Measurements from ENCODE around the gene YEATS4.

Gene YEATS4

DNA sequence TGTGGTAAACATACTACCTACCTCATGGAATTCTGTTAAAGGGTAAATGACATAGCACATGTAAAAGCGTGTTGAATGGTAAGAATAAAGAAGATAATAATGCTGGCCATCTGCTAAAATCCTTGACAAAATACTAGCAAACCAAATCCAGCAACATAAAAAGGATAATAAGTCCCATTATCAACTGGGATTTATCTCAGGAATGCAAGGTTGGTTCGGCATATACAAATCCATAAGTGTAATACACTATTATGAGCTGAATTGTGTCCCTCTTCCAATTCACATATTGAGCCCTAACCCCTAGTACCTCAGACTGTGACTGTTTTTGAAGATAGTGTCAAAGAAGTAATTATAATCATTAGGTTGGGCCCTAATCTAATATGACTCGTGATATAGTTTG lies 37.4 kb downstream of the YEATS4 start:
- DNase-seq, result no peak

DNA sequence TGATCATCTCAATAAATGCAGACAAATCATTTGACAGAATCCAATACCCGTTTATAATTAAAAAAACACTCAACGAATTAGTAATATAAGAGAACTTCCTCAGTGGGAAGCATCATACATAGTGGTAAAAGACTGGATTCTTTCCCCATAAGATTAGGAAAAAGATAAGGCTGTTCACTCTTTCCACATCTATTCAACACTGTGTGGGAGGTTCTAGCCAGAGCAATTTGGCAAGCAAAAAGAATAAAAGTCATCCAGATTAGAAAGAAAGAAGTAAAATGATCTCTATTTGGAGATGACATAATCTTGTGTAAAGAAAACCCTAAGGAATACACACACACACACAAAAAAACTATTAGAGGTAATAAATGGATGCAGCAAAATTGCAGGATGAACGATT lies 38.4 kb downstream of the YEATS4 start:
- no peak for DNase-seq

DNA sequence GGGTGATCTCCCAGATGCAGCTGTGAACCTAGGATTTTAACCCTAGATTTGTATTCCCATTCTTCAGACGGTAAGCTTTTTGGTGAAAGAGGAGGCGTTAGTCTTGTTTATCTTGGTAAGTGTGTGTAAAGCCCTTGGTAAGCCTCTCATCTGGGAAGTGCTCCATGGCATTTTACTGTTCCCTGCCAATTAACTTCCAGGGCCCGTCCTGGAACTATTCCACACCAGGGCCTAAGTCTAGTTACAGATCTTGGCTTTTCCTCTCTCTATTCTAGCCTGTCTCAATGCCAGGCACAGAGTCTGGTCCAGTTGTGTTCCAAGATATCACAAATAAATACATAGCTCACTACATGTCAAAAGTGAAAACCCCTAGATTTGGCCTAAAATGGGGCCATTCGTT lies 42.4 kb downstream of the YEATS4 start:
- no peak for DNase-seq

DNA sequence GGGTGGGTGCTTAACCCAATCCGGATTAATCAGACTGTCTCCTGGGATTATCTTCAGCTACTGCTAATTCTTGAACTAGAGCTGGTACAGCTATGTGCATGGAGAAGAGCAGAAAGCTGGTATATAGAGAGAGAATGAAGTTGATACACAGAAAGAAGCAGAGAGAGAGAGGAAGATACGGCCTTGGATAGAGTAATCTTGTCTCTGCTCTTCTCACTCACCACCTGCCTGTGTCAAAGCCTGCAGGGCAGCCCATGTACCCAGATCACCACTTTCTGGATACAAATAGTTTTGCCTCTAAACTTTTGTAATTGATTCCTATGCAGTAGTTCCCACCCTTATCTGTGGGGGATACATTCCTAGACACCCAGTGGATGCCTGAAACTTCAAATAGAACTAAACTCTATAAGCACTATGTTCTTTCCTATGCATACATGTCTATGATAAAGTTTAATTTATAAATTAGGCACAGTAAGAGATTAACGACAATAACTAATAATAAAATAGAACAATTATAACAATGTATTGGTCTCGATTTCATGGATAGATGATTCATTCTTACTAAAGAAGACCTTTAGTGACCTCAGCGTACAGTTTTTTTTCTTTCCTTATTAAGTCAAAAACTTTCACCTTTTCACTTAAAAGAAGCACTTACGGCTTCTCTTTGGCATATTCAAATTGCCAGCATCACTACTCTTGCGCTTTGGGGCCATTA lies 45.5 kb downstream of the YEATS4 start:
- no peak for DNase-seq

DNA sequence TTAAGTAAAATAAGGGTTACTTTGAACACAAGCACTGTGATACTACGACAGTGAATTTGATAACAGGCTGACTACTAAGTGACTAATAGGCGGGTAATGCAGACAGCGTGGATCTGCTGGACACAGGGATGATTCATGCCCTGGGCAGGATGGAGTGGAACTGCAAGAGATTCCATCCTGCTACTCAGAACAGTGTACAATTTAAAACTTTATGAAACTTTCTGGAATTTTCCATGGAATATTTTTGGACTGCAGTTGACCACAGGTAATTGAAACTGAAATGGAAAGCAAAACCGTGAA lies 46.0 kb downstream of the YEATS4 start:
- no peak for DNase-seq

DNA sequence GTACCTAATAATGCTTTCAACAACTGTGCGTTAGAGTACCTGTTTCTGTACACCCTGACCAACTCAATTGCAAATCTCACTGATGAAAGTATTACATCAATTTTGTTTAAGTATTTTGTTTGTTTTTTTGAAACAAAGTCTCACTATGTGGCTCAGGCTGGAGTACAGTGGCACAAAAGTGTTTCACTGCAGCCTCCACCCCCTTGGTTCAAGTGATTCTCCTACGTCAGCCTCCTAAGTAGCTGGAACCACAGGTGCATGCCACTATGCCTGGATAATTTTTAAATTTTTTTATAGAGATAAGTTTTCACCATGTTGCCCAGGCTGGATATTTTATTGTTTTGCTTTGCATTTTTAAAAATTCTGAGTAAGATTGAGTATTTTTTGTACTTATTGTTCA lies 46.7 kb downstream of the YEATS4 start:
- no peak for DNase-seq

DNA sequence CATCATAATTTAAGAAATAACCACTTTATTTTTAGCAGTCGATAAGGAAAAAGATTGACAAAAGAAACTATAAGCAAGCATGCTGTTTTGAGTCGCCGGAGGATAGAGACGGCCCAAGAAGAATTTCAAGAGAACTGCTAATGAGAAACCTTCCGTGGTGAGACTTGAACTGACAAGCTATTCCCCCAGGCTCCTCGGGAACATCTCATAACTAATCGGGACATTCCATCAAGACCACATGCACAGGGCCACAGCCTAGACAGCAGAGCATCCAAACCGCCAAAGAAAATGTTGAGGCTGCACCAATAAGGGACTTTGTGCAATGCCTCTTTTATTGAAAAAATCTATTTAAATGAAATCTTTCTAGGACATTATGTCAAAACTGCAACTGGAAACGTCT lies 51.0 kb downstream of the YEATS4 start:
- no peak for DNase-seq

DNA sequence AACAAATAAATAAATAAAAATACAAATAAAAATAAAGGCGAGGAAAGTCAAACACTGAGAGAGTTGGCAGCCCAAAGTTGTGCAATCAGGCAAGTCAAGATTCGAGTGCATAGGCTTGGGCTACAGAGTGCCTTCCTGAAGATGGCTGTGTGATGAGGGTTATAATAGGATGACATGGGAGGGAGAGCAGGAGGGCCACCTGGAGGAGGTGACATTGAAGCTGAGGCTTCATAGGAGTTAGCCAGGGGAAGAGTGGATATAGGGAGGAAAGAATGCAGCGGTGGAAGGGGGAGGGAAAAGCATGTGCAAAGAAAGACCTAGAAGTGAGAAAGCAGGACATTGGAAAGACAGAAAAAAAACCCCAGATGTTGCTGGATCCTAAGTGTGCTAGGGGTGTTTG lies 53.1 kb downstream of the YEATS4 start:
- DNase-seq, result no peak

DNA sequence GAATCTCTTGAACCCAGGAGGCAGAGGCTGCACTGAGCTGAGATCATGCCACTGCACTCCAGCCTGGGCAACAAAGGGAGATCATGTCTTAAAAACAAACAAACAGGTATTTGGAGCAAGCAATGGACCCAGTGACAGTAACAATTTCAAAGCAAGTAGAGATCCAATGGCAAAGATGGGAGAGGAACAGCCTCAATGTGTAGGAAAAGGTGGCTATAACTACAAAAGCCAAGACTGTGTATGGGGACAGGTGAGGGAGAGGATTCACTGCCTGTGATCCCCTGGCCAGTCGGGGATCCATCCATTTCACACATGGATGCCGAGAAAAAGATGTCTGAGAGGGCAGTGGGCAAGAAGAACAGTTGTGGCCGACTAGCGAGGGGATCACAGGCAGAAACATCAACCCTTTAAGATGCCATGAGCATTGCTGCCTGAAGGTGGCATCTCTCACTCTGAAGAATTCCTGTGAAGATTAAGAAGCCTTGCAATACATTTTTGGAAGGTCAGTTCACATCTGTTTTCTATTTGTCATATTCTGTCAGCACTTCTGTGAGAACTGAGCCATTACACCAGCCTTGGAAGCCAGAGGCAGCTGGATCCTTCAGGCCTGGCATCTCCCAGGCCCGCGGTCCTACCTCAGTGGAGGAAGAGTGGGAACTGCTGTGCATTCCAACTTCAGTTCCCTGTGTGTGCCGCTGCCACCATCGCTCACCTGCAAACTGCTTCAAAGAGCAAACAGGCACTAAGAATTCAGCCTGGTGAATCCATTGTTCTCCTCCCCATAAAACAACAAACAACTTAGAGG lies 56.1 kb downstream of the YEATS4 start:
- DNase-seq, result no peak

DNA sequence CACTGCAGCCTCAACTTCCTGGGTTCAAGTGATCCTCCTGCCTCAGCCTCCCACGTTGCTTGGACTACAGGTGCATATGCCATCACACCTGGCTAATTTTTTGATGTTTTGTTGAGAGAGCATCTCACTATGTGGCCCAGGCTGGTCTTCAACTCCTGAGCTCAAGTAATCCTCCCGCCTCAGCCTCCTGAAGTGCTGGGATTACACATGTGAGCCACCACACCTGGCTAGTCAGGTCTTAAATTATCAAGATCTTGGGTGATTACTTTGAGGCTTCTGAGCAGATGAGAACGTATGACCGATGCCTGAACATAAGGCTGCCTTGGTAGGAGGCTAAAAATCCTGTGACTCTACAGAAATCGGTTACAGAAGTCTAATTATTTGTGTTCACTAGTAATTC lies 57.7 kb downstream of the YEATS4 start:
- no peak for DNase-seq

DNA sequence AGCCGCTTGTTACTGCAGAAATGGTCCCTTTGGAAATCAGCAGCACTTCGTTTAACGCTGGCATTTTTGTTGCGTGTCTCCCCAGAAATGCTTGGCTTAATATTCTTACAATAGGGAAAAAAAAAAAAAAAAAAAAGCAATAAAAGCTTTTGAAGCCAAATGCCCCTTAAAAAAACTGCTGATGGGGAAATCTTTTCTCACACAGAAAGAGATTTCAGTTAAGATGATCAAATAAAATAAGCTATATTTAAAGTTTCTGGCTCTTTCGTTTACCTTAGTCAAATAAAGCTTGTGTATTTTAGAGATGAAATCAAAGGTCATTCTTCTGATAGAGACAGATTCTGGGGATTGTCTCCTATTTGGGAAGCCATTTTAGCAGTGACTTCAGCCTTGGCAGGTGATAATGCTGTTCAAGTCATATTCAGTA lies 58.2 kb downstream of the YEATS4 start:
- DNase-seq, result no peak

DNA sequence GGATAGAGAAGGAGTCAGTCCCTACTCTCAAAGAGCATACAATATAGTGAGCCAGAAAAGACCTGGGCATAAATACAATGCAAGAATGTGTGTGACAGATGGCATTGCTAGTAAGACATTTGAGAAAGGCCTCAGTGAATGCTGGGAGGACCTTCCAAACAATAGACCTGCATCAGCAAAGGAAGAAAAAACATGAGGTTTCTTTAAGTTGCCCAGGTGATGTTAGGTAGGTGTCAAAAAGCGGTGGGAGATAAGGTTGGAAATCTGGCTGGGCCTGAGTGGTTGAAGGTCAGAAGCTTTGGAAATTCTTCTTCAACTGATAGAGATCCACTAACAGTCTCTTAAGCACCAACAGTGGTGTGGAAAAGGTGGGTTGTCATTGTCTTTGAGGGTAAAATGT lies 60.2 kb downstream of the YEATS4 start:
- DNase-seq, result no peak

DNA sequence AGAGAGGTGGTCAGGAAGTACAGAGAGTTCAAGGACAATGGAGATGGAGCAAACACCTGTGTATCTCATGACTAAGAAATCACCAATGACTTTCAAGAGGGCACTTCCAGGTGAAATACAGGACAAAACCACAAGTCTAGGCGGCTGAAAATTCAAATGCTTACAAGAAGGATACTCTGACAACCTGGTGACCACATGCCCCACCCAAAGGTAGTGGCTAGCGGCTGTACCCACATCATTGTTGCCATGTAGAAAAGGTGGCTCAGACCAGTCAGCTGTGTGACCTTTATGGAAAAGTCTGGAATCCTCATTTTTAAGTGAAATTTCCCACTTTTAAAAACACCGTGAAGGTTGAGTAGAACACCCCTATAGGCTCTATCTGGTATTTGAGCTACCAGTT lies 62.0 kb downstream of the YEATS4 start:
- no peak for DNase-seq

DNA sequence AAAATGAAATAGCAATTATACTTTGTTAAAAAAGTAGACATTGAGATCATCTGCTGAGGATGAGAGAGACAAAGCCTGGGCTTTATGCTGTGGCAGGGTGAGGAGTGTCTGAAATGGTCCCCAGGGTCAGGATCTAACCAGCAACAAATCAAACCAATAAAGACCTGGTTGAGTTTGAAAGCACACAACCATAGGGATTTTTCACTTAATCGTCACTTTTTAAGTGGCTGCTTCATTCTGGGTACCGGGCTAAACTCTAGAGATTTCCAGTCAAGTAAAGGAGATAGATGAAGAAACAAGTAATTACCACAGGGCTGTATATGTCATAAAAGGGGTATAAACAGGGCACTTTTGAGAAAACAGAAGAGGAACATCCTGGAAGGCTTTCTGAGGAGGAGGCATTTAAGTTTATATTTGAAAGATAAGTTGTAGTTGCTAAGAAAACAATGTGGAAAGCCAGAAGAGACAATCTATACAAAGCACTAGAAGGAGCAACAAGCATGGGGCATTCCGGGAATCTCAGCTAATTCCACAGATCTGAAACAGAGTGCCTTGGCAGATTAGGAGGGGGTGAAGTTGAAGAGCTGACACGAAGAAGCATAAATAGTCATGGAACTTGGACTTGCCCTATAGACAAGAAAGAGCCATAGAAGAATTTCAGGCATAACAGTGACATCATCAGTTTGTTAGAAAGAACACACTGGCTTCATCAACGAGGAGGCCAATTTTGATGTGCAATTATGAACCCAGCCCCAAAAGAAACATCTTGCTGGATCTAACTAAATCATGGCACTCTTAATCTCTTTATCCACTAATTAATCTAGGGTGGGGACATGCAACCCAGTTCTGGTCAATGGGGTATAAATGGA lies 63.7 kb downstream of the YEATS4 start:
- DNase-seq, result no peak

DNA sequence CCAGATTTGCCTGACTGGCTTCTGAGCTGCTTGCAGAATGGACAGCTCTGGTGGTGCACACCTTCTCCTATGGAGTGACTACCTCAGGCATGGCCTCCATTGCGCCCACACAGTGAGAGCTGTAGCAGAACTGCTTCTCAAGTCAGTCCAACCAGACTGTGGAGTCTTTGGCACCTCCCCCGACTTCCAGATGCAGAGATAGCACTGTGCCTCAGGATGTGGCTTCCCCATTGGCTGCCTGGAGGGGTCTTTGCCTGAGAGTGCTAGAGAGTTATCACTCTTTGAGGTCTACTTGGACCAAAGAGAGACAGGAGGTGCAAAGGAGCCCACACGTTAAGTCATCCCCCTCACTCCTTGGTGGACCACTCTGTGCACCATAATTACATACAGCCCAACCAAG lies 65.9 kb downstream of the YEATS4 start:
- DNase-seq, result no peak

DNA sequence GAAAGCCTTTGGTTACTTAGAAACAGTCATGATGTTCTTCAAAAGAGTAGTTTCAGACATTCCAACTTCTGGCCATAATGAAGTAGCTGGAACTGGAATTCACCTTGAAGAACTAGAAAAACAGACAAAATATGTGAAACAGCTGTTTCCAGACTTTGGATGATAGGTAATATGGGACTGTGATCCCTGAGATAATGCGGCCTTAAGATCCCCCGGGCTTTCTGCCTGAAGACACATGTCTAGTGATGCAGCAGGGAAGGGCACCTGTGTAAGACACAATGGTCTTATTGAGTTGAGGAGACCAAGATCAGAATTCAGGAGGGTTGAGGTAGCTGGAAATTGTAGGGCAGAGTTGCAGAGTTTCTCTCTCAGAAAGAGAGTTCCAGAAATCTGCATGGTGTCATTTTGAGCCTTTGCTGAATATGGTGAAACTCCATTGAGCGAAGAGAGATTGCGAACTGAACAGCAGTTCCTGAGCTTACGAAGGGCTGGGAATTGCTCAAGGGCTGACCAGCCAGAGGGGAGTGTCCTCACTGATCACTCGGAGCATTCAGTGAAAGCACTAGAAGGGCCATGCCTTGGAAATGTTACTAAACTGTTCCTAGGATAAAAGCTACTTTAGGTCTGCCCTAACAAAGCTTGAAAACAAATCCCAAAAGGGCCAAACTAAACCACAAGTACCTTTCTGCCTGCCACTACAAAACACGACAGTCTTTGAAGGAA lies 69.0 kb downstream of the YEATS4 start:
- no peak for DNase-seq

DNA sequence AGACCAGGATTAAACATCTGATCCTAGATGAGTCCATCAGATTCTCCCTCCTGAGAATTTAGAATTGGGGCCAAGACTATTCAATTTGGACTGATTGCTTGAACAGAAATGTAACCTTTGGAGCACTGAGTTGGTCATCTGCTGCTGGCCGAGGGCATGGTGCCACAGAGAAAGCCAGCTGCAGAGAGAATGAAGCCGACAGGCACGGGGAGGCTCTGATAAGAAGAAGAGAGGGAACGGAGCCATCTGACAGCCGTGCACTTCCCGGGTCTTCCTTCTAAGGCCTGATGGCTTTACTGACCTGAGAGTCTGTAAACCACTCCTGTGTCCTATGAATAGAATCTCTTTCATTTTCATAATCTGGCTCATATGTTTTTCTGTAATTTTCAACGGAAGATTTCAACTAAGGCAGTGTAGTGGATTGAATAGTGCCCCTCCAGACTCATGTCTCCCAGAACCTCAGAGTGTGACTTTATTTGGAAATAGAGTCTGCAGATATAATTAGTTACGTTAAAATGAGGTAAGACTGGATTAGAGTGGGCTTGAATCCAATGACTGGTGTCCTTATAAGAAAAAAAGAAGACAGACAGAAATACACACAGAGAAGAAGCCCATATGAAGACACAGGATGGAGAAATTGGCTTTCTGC lies 71.5 kb downstream of the YEATS4 start:
- no peak for DNase-seq

DNA sequence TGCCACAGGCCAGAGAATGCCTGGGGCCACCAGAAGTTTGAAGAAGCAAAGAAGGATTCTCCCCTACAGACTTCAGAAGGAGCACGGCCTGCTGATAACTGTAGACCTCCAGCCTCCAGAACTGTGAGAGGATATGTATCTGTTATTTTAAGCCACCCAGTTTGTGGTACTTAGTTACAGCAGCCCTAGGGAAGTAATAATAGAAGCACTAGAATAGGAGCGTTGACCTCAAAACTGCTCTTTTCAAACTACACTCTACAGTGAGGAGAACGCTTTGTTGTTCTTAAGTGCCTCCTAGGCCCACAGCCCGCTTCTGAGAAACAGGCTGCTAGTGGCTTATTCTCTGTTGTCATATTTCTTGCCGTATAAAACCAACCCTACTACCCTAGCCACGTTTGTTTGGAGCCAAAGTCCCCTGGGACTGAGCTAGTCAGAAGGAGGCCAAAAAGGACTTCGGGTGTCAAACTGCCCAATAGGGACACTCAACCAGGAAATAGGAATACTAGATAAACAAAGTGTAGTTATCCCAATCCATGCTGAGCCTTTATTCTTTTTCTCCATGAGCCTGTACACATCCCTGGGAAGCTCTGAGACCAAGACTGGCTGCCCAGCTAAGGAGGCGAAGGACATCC lies 72.2 kb downstream of the YEATS4 start:
- DNase-seq, result no peak

DNA sequence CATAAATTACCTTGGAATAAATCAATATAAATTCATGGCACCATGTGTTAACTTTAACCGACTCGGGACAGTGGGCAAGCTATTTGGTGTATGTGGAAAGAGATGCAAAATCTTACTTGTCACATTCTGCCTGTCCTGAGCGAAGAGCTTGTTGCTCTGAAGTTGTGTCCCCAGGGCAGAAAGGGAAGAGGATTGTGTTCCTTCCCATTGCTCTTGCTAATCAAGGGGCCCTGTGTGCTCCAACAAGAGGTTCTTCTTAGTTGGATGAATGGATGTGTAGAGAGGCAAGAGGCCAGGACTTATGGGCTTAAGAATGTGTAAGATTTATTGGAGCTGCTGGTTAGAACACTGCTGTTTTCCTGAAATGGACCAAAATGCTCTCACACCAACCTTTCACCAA lies 74.1 kb downstream of the YEATS4 start:
- no peak for DNase-seq

DNA sequence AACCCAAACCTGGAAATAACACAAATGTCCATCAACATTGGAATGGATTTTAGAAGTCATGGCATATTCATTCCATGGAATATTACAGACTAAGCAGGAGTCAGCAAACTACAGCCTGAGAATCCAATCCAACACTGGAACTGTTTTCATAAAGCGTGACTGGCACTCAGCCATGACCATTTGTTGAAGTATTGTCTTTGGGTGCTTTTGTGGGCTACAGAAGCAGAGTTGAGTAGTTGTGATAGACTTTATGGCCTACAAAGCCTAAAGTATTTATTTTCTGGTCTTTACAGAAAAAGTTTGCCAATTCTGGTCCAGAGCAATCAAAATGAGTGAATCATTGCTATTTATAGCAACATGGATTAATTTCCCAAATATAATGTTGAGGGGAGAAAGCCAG lies 76.1 kb downstream of the YEATS4 start:
- no peak for DNase-seq

DNA sequence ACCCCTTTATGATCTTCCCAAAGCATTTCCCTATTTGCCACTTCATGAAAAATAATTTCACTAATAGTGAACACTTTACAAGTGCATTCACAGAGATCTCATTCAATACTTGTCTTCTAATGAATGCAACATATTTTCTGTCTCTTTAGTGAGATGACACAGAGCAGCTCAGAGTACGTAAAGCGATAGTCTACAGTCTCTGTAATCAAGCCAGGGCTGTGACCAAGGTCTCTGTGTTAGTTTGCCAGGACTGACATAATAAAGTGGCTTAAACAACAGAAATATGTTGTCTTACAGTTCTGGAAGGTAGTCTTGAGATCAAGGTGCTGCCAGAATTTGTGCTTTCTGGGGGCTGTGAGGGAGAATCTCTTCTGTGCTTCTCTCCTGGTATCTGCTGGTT lies 77.5 kb downstream of the YEATS4 start:
- DNase-seq, result no peak

DNA sequence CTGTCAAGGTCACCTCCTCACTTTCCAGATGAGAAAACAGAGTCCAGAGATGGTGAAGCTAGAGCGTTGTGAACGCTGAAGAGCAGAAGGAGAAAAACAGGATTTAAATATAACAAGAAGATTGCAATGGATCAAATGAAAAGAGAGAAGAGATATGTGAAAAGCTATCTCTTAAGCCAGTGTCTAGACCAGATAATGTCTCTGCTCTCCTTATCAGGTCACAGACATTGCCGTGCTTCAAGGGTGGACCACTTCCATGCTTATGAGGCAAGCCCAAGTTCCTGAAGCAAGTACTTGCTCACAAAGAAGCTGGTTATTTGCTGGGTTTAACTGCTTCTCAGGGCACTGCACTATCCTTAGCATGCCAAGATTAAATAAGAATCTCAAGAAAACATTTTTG lies 79.0 kb downstream of the YEATS4 start:
- no peak for DNase-seq

All from stimulated activated CD4-positive, alpha-beta T cell treated with anti-CD3 and anti-CD28 coated beads, Interleukin-4, amount 100 ng/mL, for 24 hours (primary cell).